Mucosa of rectum (tissue), 2 donors: ENCODE measurements around the gene TTC7B.

ENCODE experiments used
- H3K27ac ChIP-seq, 2 donors: one replicate each; pipeline ENCODE4 v1.7.0; 2013; ENCODE audit warnings: inconsistent platforms in 2 of 2, low read depth in 2 of 2, low read length in 2 of 2
- H3K27me3 ChIP-seq, 2 donors: one replicate each; pipeline ENCODE4 v1.7.0; 2013; ENCODE audit warnings: low read length in 2 of 2; ENCODE audit not compliant: control insufficient read depth in 2 of 2, insufficient read depth in 2 of 2
- H3K36me3 ChIP-seq, 2 donors: one replicate each; pipeline ENCODE4 v1.7.0; 2013; ENCODE audit warnings: low read length in 2 of 2; ENCODE audit not compliant: control insufficient read depth in 2 of 2, insufficient read depth in 2 of 2
- H3K4me1 ChIP-seq, 2 donors: one replicate each; pipeline ENCODE4 v1.7.0; 2013; ENCODE audit warnings: low read length in 2 of 2, mild to moderate bottlenecking in 1 of 2; ENCODE audit not compliant: control insufficient read depth in 2 of 2, insufficient read depth in 2 of 2
- H3K4me3 ChIP-seq, 2 donors: one replicate each; pipeline ENCODE4 v1.7.0; 2013; ENCODE audit warnings: low read length in 2 of 2
- H3K9ac ChIP-seq, 2 donors: one replicate each; pipeline ENCODE4 v1.7.0; 2013; ENCODE audit warnings: low read length in 2 of 2, low read depth in 1 of 2, mild to moderate bottlenecking in 1 of 2
- H3K9me3 ChIP-seq, 2 donors: one replicate each; pipeline ENCODE4 v1.7.0; 2013; ENCODE audit warnings: low read length in 2 of 2; ENCODE audit not compliant: control insufficient read depth in 2 of 2
- donor health status: healthy.
- donor health status: Normal muscosa, but diverticular disease.

TTC7B gene

GRCh38 chr14:90592655-90593054 lies 223.6 kb downstream of the TTC7B start:
- no peaks in the 10 kb centered on the region for H3K27me3 ChIP-seq
- no peaks in the 10 kb centered on the region for H3K4me1 ChIP-seq
- no peak overlapping the region for H3K27ac ChIP-seq
- H3K36me3 ChIP-seq: peaks cover 0 to 2% of the 10 kb centered on the region in 2 donors
- no peak overlapping the region for H3K4me3 ChIP-seq
- no peaks in the 10 kb centered on the region for H3K9me3 ChIP-seq
- H3K9ac ChIP-seq: no peak overlapping the region

GRCh38 chr14:90587918-90588317 lies 228.3 kb downstream of the TTC7B start:
- Histone ChIP-seq H3K4me3 (no peak overlapping the region), H3K9me3 (no peaks in the 10 kb centered on the region), H3K36me3 (peaks cover 0 to 2% of the 10 kb centered on the region in 2 donors), H3K27ac (no peak overlapping the region), H3K27me3 (no peaks in the 10 kb centered on the region), H3K4me1 (no peaks in the 10 kb centered on the region), H3K9ac (no peak overlapping the region)

GRCh38 chr14:90587252-90587910 lies 228.8 kb downstream of the TTC7B start:
- H3K27me3 ChIP-seq: no peaks in the 10 kb centered on the region
- H3K9me3 ChIP-seq: no peaks in the 10 kb centered on the region
- H3K27ac ChIP-seq: no peak overlapping the region
- no peak overlapping the region for H3K4me3 ChIP-seq
- no peak overlapping the region for H3K9ac ChIP-seq
- H3K36me3 ChIP-seq: peaks cover 0 to 2% of the 10 kb centered on the region in 2 donors
- H3K4me1 ChIP-seq: no peaks in the 10 kb centered on the region

GRCh38 chr14:90585106-90585505 lies 231.1 kb downstream of the TTC7B start:
- H3K36me3 ChIP-seq: peaks cover 0 to 2% of the 10 kb centered on the region in 2 donors
- H3K9me3 ChIP-seq: no peaks in the 10 kb centered on the region
- no peak overlapping the region for H3K27ac ChIP-seq
- H3K9ac ChIP-seq: no peak overlapping the region
- H3K27me3 ChIP-seq: no peaks in the 10 kb centered on the region
- H3K4me1 ChIP-seq: no peaks in the 10 kb centered on the region
- H3K4me3 ChIP-seq: no peak overlapping the region

- Histone ChIP-seq H3K9me3 (no peaks in the 10 kb centered on the region), H3K27ac (no peak overlapping the region)
These were observed 232.2 kb downstream of the TTC7B start for GRCh38 chr14:90583916-90584605.

GRCh38 chr14:90583427-90583826 lies 232.8 kb downstream of the TTC7B start:
- Histone ChIP-seq H3K9ac (no peak overlapping the region), H3K27ac (no peak overlapping the region), H3K36me3 (no peaks in the 10 kb centered on the region), H3K9me3 (no peaks in the 10 kb centered on the region), H3K4me3 (no peak overlapping the region), H3K4me1 (no peaks in the 10 kb centered on the region), H3K27me3 (no peaks in the 10 kb centered on the region)

More at GRCh38 chr14:90583916-90584605, 232.2 kb downstream of the TTC7B start:
- no peak overlapping the region for H3K9ac ChIP-seq
- peaks cover 0 to 2% of the 10 kb centered on the region in 2 donors for H3K36me3 ChIP-seq
- no peaks in the 10 kb centered on the region for H3K27me3 ChIP-seq
- no peak overlapping the region for H3K4me3 ChIP-seq
- no peaks in the 10 kb centered on the region for H3K4me1 ChIP-seq

GRCh38 chr14:90582166-90582565 lies 234.1 kb downstream of the TTC7B start:
- Histone ChIP-seq H3K27ac (no peak overlapping the region), H3K4me3 (no peak overlapping the region), H3K4me1 (no peaks in the 10 kb centered on the region), H3K27me3 (no peaks in the 10 kb centered on the region), H3K36me3 (no peaks in the 10 kb centered on the region), H3K9me3 (no peaks in the 10 kb centered on the region), H3K9ac (no peak overlapping the region)

- Histone ChIP-seq H3K4me3 (no peak overlapping the region), H3K4me1 (no peaks in the 10 kb centered on the region), H3K27ac (no peak overlapping the region), H3K9ac (no peak overlapping the region), H3K36me3 (no peaks in the 10 kb centered on the region), H3K9me3 (no peaks in the 10 kb centered on the region), H3K27me3 (no peaks in the 10 kb centered on the region)
These were observed 234.5 kb downstream of the TTC7B start for GRCh38 chr14:90581745-90582144.

- Histone ChIP-seq H3K27me3 (no peaks in the 10 kb centered on the region), H3K9me3 (no peaks in the 10 kb centered on the region), H3K36me3 (no peaks in the 10 kb centered on the region), H3K9ac (no peak overlapping the region), H3K4me1 (no peaks in the 10 kb centered on the region), H3K4me3 (no peak overlapping the region), H3K27ac (no peak overlapping the region)
These were observed 235.6 kb downstream of the TTC7B start for GRCh38 chr14:90580377-90581335.

GRCh38 chr14:90579816-90580215 lies 236.4 kb downstream of the TTC7B start:
- H3K4me1 ChIP-seq: no peaks in the 10 kb centered on the region
- no peak overlapping the region for H3K4me3 ChIP-seq
- no peak overlapping the region for H3K27ac ChIP-seq
- no peaks in the 10 kb centered on the region for H3K9me3 ChIP-seq
- H3K9ac ChIP-seq: no peak overlapping the region
- no peaks in the 10 kb centered on the region for H3K36me3 ChIP-seq
- no peaks in the 10 kb centered on the region for H3K27me3 ChIP-seq
